GM23338 (cell line): ENCODE data around the gene MAP2K5.

Experiments used
- POLR2AphosphoS5 ChIP-seq: IDR thresholded peaks from 2 replicates; pipeline ENCODE4 v1.6.1; 2016; ENCODE audit warnings: antibody characterized with exemption, low read depth
- TF ChIP-seq, protein P1 (sequence below), 2 experiments: fragments of 200-600 bp in 1 of 2; sonication (generic) in 1 of 2; conservative IDR thresholded peaks; 2 replicates each; pipeline versions ENCODE4 v1.5.1 to v1.6.1; 2016 to 2017; ENCODE audit warnings: antibody characterized with exemption in 2 of 2, low read depth in 2 of 2, mild to moderate bottlenecking in 2 of 2, moderate library complexity in 1 of 2

DNA sequence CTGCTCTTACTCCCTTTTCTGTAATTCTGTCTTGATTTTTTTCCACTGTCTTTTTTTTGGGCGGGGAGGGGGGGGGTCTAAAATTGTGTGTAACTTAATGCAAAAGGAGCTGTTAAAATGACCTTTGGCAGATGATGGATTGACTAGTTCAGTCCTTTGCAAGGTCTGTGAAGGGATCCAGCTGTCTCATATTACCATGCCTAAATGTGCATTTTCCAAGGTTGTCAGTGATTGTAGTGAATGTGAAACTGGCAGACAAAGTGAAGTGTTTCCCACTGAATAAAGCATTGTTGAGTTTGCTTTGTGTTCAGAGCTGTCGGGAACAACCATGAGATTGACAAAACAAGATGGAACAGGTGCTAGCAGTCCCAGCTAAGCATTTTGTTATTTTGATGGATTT, 172.7 kb downstream of the MAP2K5 start:
- TF ChIP-seq POLR2AphosphoS5: no peak
- TF ChIP-seq, protein P1, sequence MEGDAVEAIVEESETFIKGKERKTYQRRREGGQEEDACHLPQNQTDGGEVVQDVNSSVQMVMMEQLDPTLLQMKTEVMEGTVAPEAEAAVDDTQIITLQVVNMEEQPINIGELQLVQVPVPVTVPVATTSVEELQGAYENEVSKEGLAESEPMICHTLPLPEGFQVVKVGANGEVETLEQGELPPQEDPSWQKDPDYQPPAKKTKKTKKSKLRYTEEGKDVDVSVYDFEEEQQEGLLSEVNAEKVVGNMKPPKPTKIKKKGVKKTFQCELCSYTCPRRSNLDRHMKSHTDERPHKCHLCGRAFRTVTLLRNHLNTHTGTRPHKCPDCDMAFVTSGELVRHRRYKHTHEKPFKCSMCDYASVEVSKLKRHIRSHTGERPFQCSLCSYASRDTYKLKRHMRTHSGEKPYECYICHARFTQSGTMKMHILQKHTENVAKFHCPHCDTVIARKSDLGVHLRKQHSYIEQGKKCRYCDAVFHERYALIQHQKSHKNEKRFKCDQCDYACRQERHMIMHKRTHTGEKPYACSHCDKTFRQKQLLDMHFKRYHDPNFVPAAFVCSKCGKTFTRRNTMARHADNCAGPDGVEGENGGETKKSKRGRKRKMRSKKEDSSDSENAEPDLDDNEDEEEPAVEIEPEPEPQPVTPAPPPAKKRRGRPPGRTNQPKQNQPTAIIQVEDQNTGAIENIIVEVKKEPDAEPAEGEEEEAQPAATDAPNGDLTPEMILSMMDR (conservative IDR thresholded peaks at IDR 0.05; ENCODE audit: low read depth in 2 of 2): no peak
